Gastroesophageal sphincter (tissue), 4 donors: Measurements from ENCODE around the gene SHISA9. TPM values are rescaled to one million over a fixed set of nuclear protein-coding genes. Genes with fewer than 3 reads are reported as not detected.

Experiments
- ATAC-seq: fragments of 150-250 bp; one replicate; pipeline ENCODE4 v1.9.1; 2016; ENCODE audit warnings: mild to moderate bottlenecking, moderate library complexity
- H3K27ac ChIP-seq, 4 donors: fragments of 200-600 bp; sonication (generic) in 3 of 4; 1 replicate in 3 of 4; 2 replicates in 1 of 4; pipeline ENCODE4 v1.5.1; 2016 to 2019
- H3K27me3 ChIP-seq: fragments of 200-600 bp; sonication (generic); one replicate; pipeline ENCODE4 v1.5.1; 2019
- H3K36me3 ChIP-seq, 2 donors: fragments of 200-600 bp; sonication (generic); one replicate each; pipeline ENCODE4 v1.5.1; 2019; ENCODE audit warnings: control low read depth in 1 of 2
- H3K4me1 ChIP-seq, 3 donors: fragments of 200-600 bp; sonication (generic); 1 replicate in 2 of 3; 2 replicates in 1 of 3; pipeline ENCODE4 v1.5.1; 2016 to 2019; ENCODE audit warnings: control low read depth in 2 of 3
- H3K4me3 ChIP-seq, 2 donors: fragments of 200-600 bp; sonication (generic); one replicate each; pipeline ENCODE4 v1.5.1; 2019; ENCODE audit warnings: mild to moderate bottlenecking in 1 of 2, moderate library complexity in 1 of 2
- H3K9me3 ChIP-seq, 3 donors: fragments of 200-600 bp; sonication (generic); one replicate each; pipeline ENCODE4 v1.5.1; 2017 to 2019; ENCODE audit warnings: control low read depth in 2 of 3
- CTCF ChIP-seq, 4 experiments: fragments of 200-600 bp in 2 of 4; fragments of 450-650 bp in 2 of 4; sonication (generic) in 1 of 4; IDR thresholded peaks; one replicate each; pipeline ENCODE4 v1.5.1; 2017 to 2019; ENCODE audit warnings: antibody characterized with exemption in 4 of 4, mild to moderate bottlenecking in 2 of 4, moderate library complexity in 2 of 4
- EP300 ChIP-seq: sonication (generic); formaldehyde crosslinking; IDR thresholded peaks from one replicate; pipeline ENCODE4 v1.6.1; 2017; ENCODE audit warnings: antibody characterized with exemption, mild to moderate bottlenecking
- POLR2A ChIP-seq, 2 donors: fragments of 450-650 bp; IDR thresholded peaks; one replicate each; pipeline ENCODE4 v1.6.1; 2017; ENCODE audit warnings: antibody characterized with exemption in 2 of 2, mild to moderate bottlenecking in 2 of 2, moderate library complexity in 1 of 2
- POLR2AphosphoS5 ChIP-seq: sonication (generic); formaldehyde crosslinking; IDR thresholded peaks from one replicate; pipeline ENCODE4 v1.6.1; 2017; ENCODE audit warnings: antibody characterized with exemption
- WGBS, 2 donors: methylation state at CpG; one replicate each; pipeline ENCODE4 v1.1.5; 2018; ENCODE audit warnings: low coverage in 1 of 2; 5-methylcytosine and 5-hydroxymethylcytosine counted together
- total RNA-seq, 4 donors: library from RNA; depleted of rRNA; stranded (reverse); fragments of >200 nt; gene quantifications; one replicate each; pipeline ENCODE4 v1.1.0, GENCODE V29; 2016

Gene SHISA9
- total RNA-seq, 4 donors from 2014 or later, result 1.1 to 12.6 (median 4.9) TPM

GRCh38 chr16:13193721-13194120, 292.3 kb downstream of the SHISA9 start:
- Histone ChIP-seq H3K4me3 (no peak overlapping the region), H3K27me3 (no peaks in the 10 kb centered on the region), H3K9me3 (no peaks in the 10 kb centered on the region), H3K27ac (no peak overlapping the region), H3K36me3 (no peaks in the 10 kb centered on the region), H3K4me1 (no peaks in the 10 kb centered on the region)
- no peak for ATAC-seq
- WGBS, 2 donors, result 78% methylated on average over 1 of the region's 1 CpG; no CpG with 5 or more reads in 1 of the 2 donors
- TF ChIP-seq CTCF (IDR thresholded peaks at IDR 0.05) (no peak), POLR2AphosphoS5 (no peak), EP300 (no peak), POLR2A (IDR thresholded peaks at IDR 0.05) (no peak)

DNA sequence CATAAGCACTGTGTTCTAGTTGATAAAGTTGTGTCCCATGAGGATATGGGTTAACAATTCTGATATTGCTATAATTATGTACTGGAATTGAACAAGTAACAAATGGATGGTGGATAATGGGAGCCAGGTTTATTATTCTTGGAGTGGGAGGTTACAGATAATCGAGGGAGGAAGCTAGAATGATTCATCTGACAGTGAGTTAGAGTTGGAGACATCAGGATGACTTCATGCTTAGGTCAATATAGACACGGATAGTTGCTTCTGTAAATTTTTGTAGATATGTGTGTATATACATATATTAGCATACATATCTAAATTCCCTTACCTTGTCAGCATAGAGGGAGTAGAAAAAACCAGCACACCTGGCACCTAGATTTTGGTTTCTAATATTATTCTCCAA, 293.4 kb downstream of the SHISA9 start:
- H3K27me3 ChIP-seq, result no peaks in the 10 kb centered on the region
- TF ChIP-seq CTCF (IDR thresholded peaks at IDR 0.05) (no peak), POLR2A (IDR thresholded peaks at IDR 0.05) (no peak), POLR2AphosphoS5 (no peak), EP300 (no peak)
- no peaks in the 10 kb centered on the region for H3K36me3 ChIP-seq
- no peak overlapping the region for H3K27ac ChIP-seq
- ATAC-seq, result no peak
- H3K4me3 ChIP-seq, result no peak overlapping the region
- no peaks in the 10 kb centered on the region for H3K9me3 ChIP-seq
- WGBS, 2 donors, result 70 to 86% methylated on average over 2 of the region's 2 CpGs
- no peaks in the 10 kb centered on the region for H3K4me1 ChIP-seq

DNA sequence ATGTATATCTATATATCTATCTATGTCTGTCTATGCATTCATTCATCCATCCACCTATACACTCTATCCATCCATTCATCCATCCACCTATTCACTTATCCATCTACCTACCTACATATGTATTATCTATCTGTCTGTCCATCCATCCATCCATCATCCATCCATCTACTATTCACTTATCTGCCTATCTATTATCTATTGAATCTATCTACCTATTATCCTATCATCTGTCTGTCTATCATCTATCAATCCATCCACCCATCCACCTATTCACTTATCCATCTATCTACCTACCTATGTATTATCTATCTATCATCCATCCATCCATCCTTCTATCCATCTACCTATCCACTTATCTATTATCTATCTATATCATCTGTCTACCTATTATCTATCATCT, 302.3 kb downstream of the SHISA9 start:
- no peak overlapping the region for H3K4me3 ChIP-seq
- TF ChIP-seq EP300, result no peak
- TF ChIP-seq POLR2A (IDR thresholded peaks at IDR 0.05), result no peak
- H3K27me3 ChIP-seq, result no peaks in the 10 kb centered on the region
- ATAC-seq, result no peak
- no peaks in the 10 kb centered on the region for H3K9me3 ChIP-seq
- no peaks in the 10 kb centered on the region for H3K36me3 ChIP-seq
- no peak overlapping the region for H3K27ac ChIP-seq
- no peaks in the 10 kb centered on the region for H3K4me1 ChIP-seq

DNA sequence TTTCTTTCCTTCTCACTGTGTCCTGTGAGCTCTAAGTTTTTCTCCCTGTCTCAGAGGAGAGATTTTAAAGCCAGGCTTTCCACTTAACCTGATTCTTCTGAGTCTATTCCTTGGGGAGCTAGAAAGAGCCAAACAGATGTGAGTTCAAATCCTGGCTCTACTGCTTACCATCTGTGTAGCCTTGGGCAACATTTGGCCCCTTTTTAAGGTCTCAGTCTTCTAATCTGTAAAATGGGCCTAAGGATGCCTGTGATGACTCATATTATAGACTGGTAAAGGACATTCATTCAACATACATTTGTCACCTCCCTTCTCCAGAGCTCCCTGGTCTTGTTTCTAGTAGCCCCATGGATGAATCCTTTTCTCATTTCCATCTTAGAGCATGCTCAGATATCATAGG, 304.0 kb downstream of the SHISA9 start:
- Histone ChIP-seq H3K4me3 (no peak overlapping the region), H3K27ac (no peak overlapping the region), H3K9me3 (no peaks in the 10 kb centered on the region), H3K27me3 (no peaks in the 10 kb centered on the region), H3K36me3 (no peaks in the 10 kb centered on the region), H3K4me1 (no peaks in the 10 kb centered on the region)
- no peak for ATAC-seq
- TF ChIP-seq EP300, result no peak
- no peak for TF ChIP-seq POLR2AphosphoS5
- no peak for TF ChIP-seq POLR2A (IDR thresholded peaks at IDR 0.05)
- TF ChIP-seq CTCF (IDR thresholded peaks at IDR 0.05), result no peak

DNA sequence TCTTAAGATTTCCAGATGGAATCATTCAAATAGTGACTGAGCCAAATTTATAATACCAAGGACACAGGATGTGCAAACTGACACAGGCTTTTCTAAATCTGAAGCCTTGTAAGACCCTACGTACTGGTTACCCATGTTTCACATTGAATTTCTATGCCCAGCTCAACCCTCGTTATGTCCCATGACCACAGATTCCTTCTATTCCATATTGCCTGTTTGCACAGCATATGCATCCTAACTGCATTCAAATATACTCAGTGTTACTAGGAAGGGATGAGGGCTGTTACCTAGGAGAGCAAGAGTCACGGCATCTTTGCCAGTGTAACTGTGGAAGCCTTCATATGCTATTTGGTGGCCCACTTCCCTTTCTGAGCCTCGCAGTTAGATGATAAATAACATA, 305.2 kb downstream of the SHISA9 start:
- Histone ChIP-seq H3K4me3 (no peak overlapping the region), H3K4me1 (no peaks in the 10 kb centered on the region), H3K27ac (no peak overlapping the region), H3K9me3 (no peaks in the 10 kb centered on the region), H3K27me3 (no peaks in the 10 kb centered on the region), H3K36me3 (no peaks in the 10 kb centered on the region)
- WGBS, 2 donors, result 42 to 92% methylated on average over 3 to 4 of the region's 4 CpGs
- ATAC-seq, result no peak
- no peak for TF ChIP-seq POLR2AphosphoS5
- no peak for TF ChIP-seq CTCF (IDR thresholded peaks at IDR 0.05)
- no peak for TF ChIP-seq EP300
- no peak for TF ChIP-seq POLR2A (IDR thresholded peaks at IDR 0.05)

DNA sequence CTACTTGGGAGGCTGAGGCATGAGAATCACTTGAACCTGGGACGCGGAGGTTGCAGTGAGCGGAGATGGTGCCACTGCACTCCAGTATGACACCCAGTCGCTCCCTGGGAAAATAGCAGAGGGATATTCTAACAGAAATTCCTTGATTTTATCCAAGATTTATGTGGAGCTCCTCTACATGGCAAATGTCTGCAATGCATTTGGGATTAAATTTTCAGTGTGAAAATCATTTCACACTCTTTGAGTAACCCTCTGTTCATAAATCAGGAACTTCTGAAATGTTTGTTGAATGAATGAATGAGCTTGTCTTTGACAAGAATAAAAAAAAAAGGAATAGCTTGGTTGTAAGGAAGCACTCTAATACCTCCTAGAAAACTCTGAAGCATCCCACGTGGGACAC, 305.8 kb downstream of the SHISA9 start:
- ATAC-seq, result no peak
- WGBS, 2 donors, result 82% methylated on average over 5 of the region's 5 CpGs; no CpG with 5 or more reads in 1 of the 2 donors
- no peaks in the 10 kb centered on the region for H3K4me1 ChIP-seq
- H3K4me3 ChIP-seq, result no peak overlapping the region
- no peak for TF ChIP-seq POLR2AphosphoS5
- TF ChIP-seq CTCF (IDR thresholded peaks at IDR 0.05), result no peak
- no peak overlapping the region for H3K27ac ChIP-seq
- H3K27me3 ChIP-seq, result no peaks in the 10 kb centered on the region
- H3K9me3 ChIP-seq, result no peaks in the 10 kb centered on the region
- no peaks in the 10 kb centered on the region for H3K36me3 ChIP-seq
